GM12878 (cell line): ENCODE results near the gene SBF2.

Source experiments
- BMI1 ChIP-seq: fragments of 450-650 bp; IDR thresholded peaks from 2 replicates; pipeline ENCODE4 v1.6.1; 2016; ENCODE audit warnings: mild to moderate bottlenecking, moderate library complexity, borderline replicate concordance
- CBX3 ChIP-seq: fragments of 200-600 bp; sonication (generic); IDR thresholded peaks from 2 replicates; pipeline ENCODE4 v1.6.1; 2016; ENCODE audit warnings: low read depth, borderline replicate concordance
- CTCF ChIP-seq, 3 experiments: IDR thresholded peaks in 2 of 3; conservative IDR thresholded peaks in 1 of 3; 2 replicates each; pipeline ENCODE4 v1.5.1; 2011; ENCODE audit warnings: low read depth in 3 of 3, low read length in 3 of 3, mild to moderate bottlenecking in 3 of 3, control low read depth in 2 of 3, moderate library complexity in 2 of 3, inconsistent platforms in 1 of 3, mixed read lengths in 1 of 3; ENCODE audit not compliant: control insufficient read depth in 2 of 3, insufficient read depth in 1 of 3; ENCODE audit errors: extremely low read depth in 1 of 3
- EZH2 ChIP-seq: IDR thresholded peaks from 2 replicates; pipeline ENCODE4 v1.6.1; 2012; ENCODE audit warnings: low read depth, mild to moderate bottlenecking, control low read depth, inconsistent platforms, low read length, borderline replicate concordance; ENCODE audit not compliant: control insufficient read depth
- JUNB ChIP-seq: IDR thresholded peaks from 2 replicates; pipeline ENCODE4 v1.6.1; 2016; ENCODE audit warnings: antibody characterized with exemption, mild to moderate bottlenecking
- NFYB ChIP-seq: IDR thresholded peaks from 2 replicates; pipeline ENCODE4 v1.6.1; 2011; ENCODE audit warnings: low read depth, mild to moderate bottlenecking, low read length, improper control_type of control experiment, moderate library complexity; ENCODE audit not compliant: insufficient read depth
- NR2C1 ChIP-seq: fragments of 450-650 bp; IDR thresholded peaks from 2 replicates; pipeline ENCODE4 v1.6.1; 2017; ENCODE audit warnings: antibody characterized with exemption, mild to moderate bottlenecking, moderate library complexity
- PRDM15 ChIP-seq: fragments of 450-650 bp; formaldehyde crosslinking; IDR thresholded peaks from 2 replicates; pipeline ENCODE4 v1.4.0; 2020; ENCODE audit warnings: mild to moderate bottlenecking, moderate library complexity
- RBBP5 ChIP-seq: fragments of 200-600 bp; sonication (generic); conservative IDR thresholded peaks from 2 replicates; pipeline ENCODE4 v1.6.1; 2016
- RCOR1 ChIP-seq: conservative IDR thresholded peaks from 2 replicates; pipeline ENCODE4 v1.6.1; 2012; ENCODE audit warnings: low read depth, low read length, improper control_type of control experiment
- RELA ChIP-seq: fragments of 450-650 bp; IDR thresholded peaks from 2 replicates; pipeline ENCODE4 v1.8.0; 2014; ENCODE audit warnings: borderline replicate concordance; ENCODE audit not compliant: partially characterized antibody
- SKIL ChIP-seq: fragments of 450-650 bp; IDR thresholded peaks from 2 replicates; pipeline ENCODE4 v1.6.1; 2017; ENCODE audit warnings: mild to moderate bottlenecking, low read depth, inconsistent platforms; ENCODE audit not compliant: poor library complexity, severe bottlenecking
- SREBF2 ChIP-seq: IDR thresholded peaks from 2 replicates; pipeline ENCODE4 v1.6.1; 2012; ENCODE audit warnings: mild to moderate bottlenecking, low read length

GRCh38 chr11:9957072-9957471 lies 336.9 kb downstream of the SBF2 start:
- no peak for TF ChIP-seq NFYB
- TF ChIP-seq RELA: no peak
- no peak for TF ChIP-seq JUNB
- TF ChIP-seq CTCF (IDR thresholded peaks at IDR 0.05 in 2 of 3, conservative IDR thresholded peaks at IDR 0.05 in 1 of 3; ENCODE audit: control insufficient read depth in 2 of 3, extremely low read depth in 1 of 3, insufficient read depth in 1 of 3, low read depth in 3 of 3, low read length in 3 of 3): no peak
- TF ChIP-seq PRDM15: no peak
- no peak for TF ChIP-seq SREBF2
- no peak for TF ChIP-seq RCOR1
- no peak for TF ChIP-seq BMI1
- TF ChIP-seq NR2C1: no peak
- TF ChIP-seq EZH2: no peak
- no peak for TF ChIP-seq CBX3
- no peak for TF ChIP-seq RBBP5
- no peak for TF ChIP-seq SKIL
